Loucy (cell line): ENCODE data around the gene OMD.

ENCODE experiments used
- H2AFZ ChIP-seq: fragments of 200-600 bp; sonication (generic); 2 replicates; pipeline ENCODE4 v1.6.0; 2016; ENCODE audit warnings: antibody characterized with exemption, mild to moderate bottlenecking, low read length, moderate library complexity
- H3F3A ChIP-seq: fragments of 200-600 bp; 2 replicates; pipeline ENCODE4 v1.6.0; 2016; ENCODE audit warnings: antibody characterized with exemption, low read depth, mild to moderate bottlenecking
- H3K27me3 ChIP-seq: fragments of 200-600 bp; sonication (generic); 2 replicates; pipeline ENCODE4 v1.6.1; 2014; ENCODE audit warnings: low read length, mild to moderate bottlenecking; ENCODE audit not compliant: insufficient read depth, poor library complexity, severe bottlenecking
- H3K36me3 ChIP-seq: fragments of 200-600 bp; sonication (generic); 2 replicates; pipeline ENCODE4 v1.6.1; 2016; ENCODE audit warnings: low read length; ENCODE audit not compliant: insufficient read depth
- H3K4me1 ChIP-seq: fragments of 200-600 bp; sonication (generic); 2 replicates; pipeline ENCODE4 v1.5.1; 2014; ENCODE audit warnings: low read length, mild to moderate bottlenecking; ENCODE audit not compliant: insufficient read depth, poor library complexity, severe bottlenecking
- H3K4me2 ChIP-seq: fragments of 200-600 bp; sonication (generic); 2 replicates; pipeline ENCODE4 v1.6.0; 2014; ENCODE audit warnings: antibody characterized with exemption, low read length, low read depth, mild to moderate bottlenecking; ENCODE audit not compliant: poor library complexity, severe bottlenecking
- H3K4me3 ChIP-seq: fragments of 200-600 bp; sonication (generic); 2 replicates; pipeline ENCODE4 v1.5.1; 2014; ENCODE audit warnings: low read length, mild to moderate bottlenecking, mixed read lengths; ENCODE audit not compliant: poor library complexity, severe bottlenecking
- H3K79me2 ChIP-seq: fragments of 200-600 bp; sonication (generic); 2 replicates; pipeline ENCODE4 v1.6.1; 2014; ENCODE audit warnings: low read length; ENCODE audit not compliant: insufficient read depth
- H3K9ac ChIP-seq: fragments of 200-600 bp; sonication (generic); 2 replicates; pipeline ENCODE4 v1.6.0; 2014; ENCODE audit warnings: mild to moderate bottlenecking, low read depth, low read length, moderate library complexity; ENCODE audit not compliant: poor library complexity, severe bottlenecking
- H3K9me2 ChIP-seq: fragments of 200-600 bp; sonication (generic); replicated peaks from 2 replicates; pipeline ENCODE4 v1.6.1; 2016; ENCODE audit warnings: low read depth, low read length, mixed read lengths
- H3K9me3 ChIP-seq: fragments of 200-600 bp; sonication (generic); 2 replicates; pipeline ENCODE4 v1.6.1; 2014; ENCODE audit warnings: mild to moderate bottlenecking, antibody characterized with exemption, low read length, low read depth; ENCODE audit not compliant: insufficient read depth
- H4K20me1 ChIP-seq: fragments of 200-600 bp; sonication (generic); 2 replicates; pipeline ENCODE4 v1.6.0; 2014; ENCODE audit warnings: antibody characterized with exemption, low read length, mild to moderate bottlenecking; ENCODE audit not compliant: insufficient read depth, poor library complexity, severe bottlenecking
- CTCF ChIP-seq: fragments of 200-600 bp; sonication (generic); conservative IDR thresholded peaks from 2 replicates; pipeline ENCODE4 v1.5.1; 2014; ENCODE audit warnings: mild to moderate bottlenecking, antibody characterized with exemption, low read length
- EZH2phosphoT487 ChIP-seq: fragments of 200-600 bp; IDR thresholded peaks from 2 replicates; pipeline ENCODE4 v1.6.1; 2018; ENCODE audit warnings: antibody characterized with exemption, mild to moderate bottlenecking, moderate library complexity, borderline replicate concordance

Gene OMD

GRCh38 chr9:92402826-92403745 is 21.2 kb downstream of the OMD start:
- peaks cover 80% of the 10 kb centered on the region for H3K79me2 ChIP-seq
- H3K36me3 ChIP-seq, result no peaks in the 10 kb centered on the region
- no peaks in the 10 kb centered on the region for H3K9me3 ChIP-seq
- peak overlapping the region; percentile 78 for H3K9ac ChIP-seq
- H3K4me3 ChIP-seq, result peak overlapping the region; percentile 75
- H3K4me2 ChIP-seq, result peak overlapping the region; percentile 84
- no peaks in the 10 kb centered on the region for H4K20me1 ChIP-seq
- H3K4me1 ChIP-seq, result peaks cover 65% of the 10 kb centered on the region
- H2AFZ ChIP-seq, result no peak overlapping the region
- H3F3A ChIP-seq, result peaks cover 5% of the 10 kb centered on the region; the same call in 1 of the 2 replicates
- no peak for TF ChIP-seq EZH2phosphoT487
- TF ChIP-seq CTCF, result no peak
- H3K9me2 ChIP-seq, result no peaks in the 10 kb centered on the region
- no peaks in the 10 kb centered on the region for H3K27me3 ChIP-seq

DNA sequence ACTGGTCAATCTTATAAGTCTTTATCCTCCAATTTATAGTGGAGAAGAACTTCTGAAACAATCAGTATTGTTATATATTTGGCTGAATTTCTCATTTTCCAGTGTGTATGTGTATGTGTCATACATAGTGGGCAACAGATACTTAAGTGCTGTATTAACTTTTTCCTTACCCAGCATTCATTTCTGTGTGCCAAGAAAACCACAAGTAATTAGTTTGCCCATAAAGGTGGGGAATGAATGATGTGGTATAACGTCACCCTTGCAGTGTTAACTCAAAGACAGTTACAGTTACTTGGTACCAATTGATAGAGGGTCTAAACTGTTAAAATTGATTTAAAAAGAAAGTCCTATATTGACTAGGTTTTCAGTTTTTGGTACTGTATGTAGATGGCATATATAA is 21.9 kb downstream of the OMD start:
- Histone ChIP-seq H3K27me3 (no peaks in the 10 kb centered on the region), H4K20me1 (no peaks in the 10 kb centered on the region), H2AFZ (no peak overlapping the region), H3K9me2 (no peaks in the 10 kb centered on the region), H3K4me1 (peaks cover 63% of the 10 kb centered on the region), H3K9me3 (no peaks in the 10 kb centered on the region), H3K4me3 (peak overlapping the region; percentile 75), H3K9ac (peak overlapping the region; percentile 78), H3K36me3 (peaks cover 4% of the 10 kb centered on the region; the same call in 1 of the 2 replicates), H3K79me2 (peaks cover 79% of the 10 kb centered on the region), H3K4me2 (peak overlapping the region; percentile 84), H3F3A (peaks cover 5% of the 10 kb centered on the region; the same call in 1 of the 2 replicates)
- TF ChIP-seq EZH2phosphoT487, result no peak
- TF ChIP-seq CTCF, result no peak

DNA sequence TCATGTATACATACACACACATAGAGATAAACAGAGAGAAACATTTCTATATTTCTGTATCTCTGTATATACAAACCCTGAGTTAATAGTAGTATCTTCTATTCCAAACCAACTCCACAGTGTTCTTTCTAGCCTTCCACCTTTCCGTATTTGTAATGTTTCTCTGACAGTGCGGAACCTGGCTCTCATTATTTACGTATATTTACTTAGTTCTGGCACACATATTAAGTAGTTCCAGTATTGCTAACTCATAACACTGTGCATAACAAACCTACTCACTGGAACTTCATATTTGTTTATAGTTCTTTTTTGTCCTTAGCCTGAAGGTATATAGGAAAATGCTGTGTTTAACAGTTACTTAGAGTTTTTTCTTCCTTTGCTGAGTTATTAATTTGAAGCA is 26.4 kb downstream of the OMD start:
- no peak overlapping the region for H2AFZ ChIP-seq
- H3K4me3 ChIP-seq, result no peak overlapping the region
- peaks cover 23% of the 10 kb centered on the region for H3K4me1 ChIP-seq
- H3F3A ChIP-seq, result no peaks in the 10 kb centered on the region
- no peak overlapping the region for H3K4me2 ChIP-seq
- H4K20me1 ChIP-seq, result no peaks in the 10 kb centered on the region
- no peak overlapping the region for H3K9ac ChIP-seq
- H3K9me3 ChIP-seq, result no peaks in the 10 kb centered on the region
- TF ChIP-seq CTCF, result no peak
- no peak for TF ChIP-seq EZH2phosphoT487
- peaks cover 42% of the 10 kb centered on the region for H3K79me2 ChIP-seq
- no peaks in the 10 kb centered on the region; the same call in 1 of the 2 replicates for H3K9me2 ChIP-seq
- H3K36me3 ChIP-seq, result peaks cover 9% of the 10 kb centered on the region; the same call in 1 of the 2 replicates
- H3K27me3 ChIP-seq, result no peaks in the 10 kb centered on the region
